Lower lobe of right lung (tissue), 2 donors: ENCODE results near the gene SND1. TPM values are rescaled to one million over a fixed set of nuclear protein-coding genes. Genes with fewer than 3 reads are reported as not detected.
A peak's percentile ranks its signal among the peaks of the same experiment; 100 is the strongest.

Source experiments
- ATAC-seq, 2 donors: fragments of 200-7000 bp; cut with Tn5 transposase; one replicate each; pipeline ENCODE4 v1.9.1; 2020 to 2022; ENCODE audit warnings: mild to moderate bottlenecking in 2 of 2, moderate library complexity in 2 of 2
- DNase-seq: peaks from one replicate; pipeline ENCODE4 v3.0.0-alpha.2; 2020
- H3K27ac ChIP-seq: fragments of 200-600 bp; one replicate; pipeline ENCODE4 v1.8.0; 2022
- H3K27me3 ChIP-seq: fragments of 200-600 bp; one replicate; pipeline ENCODE4 v1.8.0; 2022; ENCODE audit warnings: low read depth
- H3K36me3 ChIP-seq: fragments of 200-600 bp; one replicate; pipeline ENCODE4 v1.8.0; 2022; ENCODE audit warnings: mild to moderate bottlenecking
- H3K4me1 ChIP-seq: fragments of 200-600 bp; one replicate; pipeline ENCODE4 v1.8.0; 2022
- H3K4me3 ChIP-seq: fragments of 200-600 bp; one replicate; pipeline ENCODE4 v1.8.0; 2022; ENCODE audit warnings: mild to moderate bottlenecking
- H3K9me3 ChIP-seq: fragments of 200-600 bp; one replicate; pipeline ENCODE4 v1.8.0; 2022
- intact Hi-C: fragments of 100-400 bp; cut with DNase I; formaldehyde crosslinking; loops from one replicate; pipeline ENCODE4 v1.11.0; 2022
- total RNA-seq: library from RNA; stranded (reverse); fragmentation: NEBNext Ultra II Directional; extraction: Animal tissue kit (Norgen Biotek cat#: 25700); gene quantifications from one replicate; pipeline ENCODE4 v1.2.1, GENCODE V29; 2021
- TF ChIP-seq, protein P1 (sequence below): fragments of 200-600 bp; IDR thresholded peaks from one replicate; pipeline ENCODE4 v1.8.0; 2022; ENCODE audit warnings: antibody characterized with exemption, mild to moderate bottlenecking
- donor health status: DM: no; HTN: yes; CAD: no; lungs with severe emphysema.

SND1 gene
- total RNA-seq, 1 donor from 2014 or later = 142 TPM

DNA sequence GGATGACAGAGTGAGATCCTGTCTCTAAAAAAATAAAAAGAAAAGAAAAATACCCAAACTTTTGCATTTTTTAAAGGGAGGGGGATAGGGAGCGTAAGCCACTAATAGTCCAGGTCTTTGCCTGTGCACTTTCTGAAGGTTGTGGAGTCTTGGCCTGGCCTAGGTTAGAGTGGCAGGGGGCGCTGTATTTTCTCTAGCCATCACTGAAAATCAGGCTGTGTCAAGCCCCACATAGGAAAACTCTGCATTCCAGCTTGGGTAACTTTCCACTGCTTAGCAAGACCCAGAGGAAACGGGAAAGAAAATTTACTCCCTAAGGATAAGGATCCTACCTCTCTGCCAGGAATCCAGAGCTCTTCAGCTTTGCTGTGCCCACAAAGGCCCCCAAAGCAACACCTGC lies 23.5 kb upstream of the SND1 start:
- DNase-seq (no peak), ATAC-seq (no peak)
- Histone ChIP-seq H3K4me3 (no peak overlapping the region), H3K27ac (no peak overlapping the region), H3K27me3 (no peaks in the 10 kb centered on the region), H3K4me1 (no peaks in the 10 kb centered on the region), H3K9me3 (no peaks in the 10 kb centered on the region), H3K36me3 (no peaks in the 10 kb centered on the region)
- intact Hi-C loops = no loop called here
- TF ChIP-seq, protein P1, sequence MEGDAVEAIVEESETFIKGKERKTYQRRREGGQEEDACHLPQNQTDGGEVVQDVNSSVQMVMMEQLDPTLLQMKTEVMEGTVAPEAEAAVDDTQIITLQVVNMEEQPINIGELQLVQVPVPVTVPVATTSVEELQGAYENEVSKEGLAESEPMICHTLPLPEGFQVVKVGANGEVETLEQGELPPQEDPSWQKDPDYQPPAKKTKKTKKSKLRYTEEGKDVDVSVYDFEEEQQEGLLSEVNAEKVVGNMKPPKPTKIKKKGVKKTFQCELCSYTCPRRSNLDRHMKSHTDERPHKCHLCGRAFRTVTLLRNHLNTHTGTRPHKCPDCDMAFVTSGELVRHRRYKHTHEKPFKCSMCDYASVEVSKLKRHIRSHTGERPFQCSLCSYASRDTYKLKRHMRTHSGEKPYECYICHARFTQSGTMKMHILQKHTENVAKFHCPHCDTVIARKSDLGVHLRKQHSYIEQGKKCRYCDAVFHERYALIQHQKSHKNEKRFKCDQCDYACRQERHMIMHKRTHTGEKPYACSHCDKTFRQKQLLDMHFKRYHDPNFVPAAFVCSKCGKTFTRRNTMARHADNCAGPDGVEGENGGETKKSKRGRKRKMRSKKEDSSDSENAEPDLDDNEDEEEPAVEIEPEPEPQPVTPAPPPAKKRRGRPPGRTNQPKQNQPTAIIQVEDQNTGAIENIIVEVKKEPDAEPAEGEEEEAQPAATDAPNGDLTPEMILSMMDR = no peak

DNA sequence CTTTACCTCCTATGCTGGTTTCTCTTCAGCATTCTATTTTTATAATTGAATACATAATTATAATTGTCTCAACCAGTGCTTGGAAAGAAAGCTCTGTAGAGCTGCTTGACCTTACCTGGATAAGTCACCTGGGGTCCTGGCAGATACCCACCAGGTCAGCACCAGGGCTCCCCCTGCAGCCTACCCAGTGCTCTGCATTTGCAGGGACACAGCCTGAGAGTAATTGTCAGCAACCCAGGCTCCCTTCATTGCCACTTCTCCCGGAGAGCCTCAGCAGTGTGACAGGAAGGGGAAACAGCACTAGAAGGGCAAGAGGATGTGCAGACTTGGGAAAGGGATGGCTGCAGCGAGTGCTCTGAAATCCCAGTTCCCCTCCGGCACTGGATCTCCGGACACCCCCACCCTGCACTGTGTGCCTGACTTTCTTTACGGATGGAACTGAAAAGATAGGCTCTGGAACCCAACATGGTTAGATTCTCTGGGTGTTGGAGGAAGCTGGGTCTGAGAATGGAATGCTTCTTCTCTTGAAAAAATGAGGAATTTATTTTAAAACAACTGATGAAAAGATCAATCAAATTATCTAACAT lies 22.6 kb upstream of the SND1 start:
- Histone ChIP-seq H3K27ac (no peak overlapping the region), H3K4me3 (no peak overlapping the region), H3K4me1 (no peaks in the 10 kb centered on the region), H3K27me3 (no peaks in the 10 kb centered on the region), H3K9me3 (no peaks in the 10 kb centered on the region), H3K36me3 (no peaks in the 10 kb centered on the region)
- intact Hi-C loops = no loop called here
- ATAC-seq (peak; percentile 59 to 68), DNase-seq (no peak)
- TF ChIP-seq, protein P1 = peak; percentile 42

DNA sequence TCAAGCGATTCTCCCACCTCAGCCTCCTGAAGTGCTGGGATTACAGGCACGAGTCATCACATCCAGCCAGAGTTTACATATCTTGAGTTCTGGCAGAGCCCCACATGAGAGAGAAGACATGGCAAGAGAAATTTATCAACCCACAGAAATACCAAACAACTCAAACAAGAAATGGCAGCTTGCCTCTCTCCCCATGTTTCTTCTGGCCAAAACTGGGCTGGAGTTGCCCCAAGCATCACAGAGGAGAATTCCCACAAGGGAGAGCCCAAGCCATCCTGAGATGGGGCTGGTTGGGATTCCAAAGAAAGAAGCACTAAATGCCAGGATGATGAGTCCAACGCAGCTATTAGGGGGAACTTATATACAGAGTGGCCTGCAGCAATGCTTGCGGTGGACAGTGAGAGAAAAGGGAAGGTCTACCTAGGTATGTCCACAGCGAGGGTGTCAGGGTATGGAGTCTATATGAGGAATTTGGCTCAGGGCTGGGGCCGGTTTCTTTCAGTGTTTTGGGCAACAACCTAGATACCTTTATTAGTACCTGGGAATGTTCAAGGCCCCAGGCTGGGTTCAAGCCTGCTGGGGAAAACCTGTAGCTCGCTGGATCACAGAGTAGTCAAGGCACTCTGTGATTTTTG lies 19.6 kb upstream of the SND1 start:
- intact Hi-C loops = no loop called here
- no peaks in the 10 kb centered on the region for H3K36me3 ChIP-seq
- H3K27me3 ChIP-seq = peaks cover 4% of the 10 kb centered on the region
- H3K27ac ChIP-seq = no peak overlapping the region
- ATAC-seq = no peak
- TF ChIP-seq, protein P1 = no peak
- no peaks in the 10 kb centered on the region for H3K4me1 ChIP-seq
- DNase-seq = no peak
- H3K9me3 ChIP-seq = no peaks in the 10 kb centered on the region
- H3K4me3 ChIP-seq = no peak overlapping the region

DNA sequence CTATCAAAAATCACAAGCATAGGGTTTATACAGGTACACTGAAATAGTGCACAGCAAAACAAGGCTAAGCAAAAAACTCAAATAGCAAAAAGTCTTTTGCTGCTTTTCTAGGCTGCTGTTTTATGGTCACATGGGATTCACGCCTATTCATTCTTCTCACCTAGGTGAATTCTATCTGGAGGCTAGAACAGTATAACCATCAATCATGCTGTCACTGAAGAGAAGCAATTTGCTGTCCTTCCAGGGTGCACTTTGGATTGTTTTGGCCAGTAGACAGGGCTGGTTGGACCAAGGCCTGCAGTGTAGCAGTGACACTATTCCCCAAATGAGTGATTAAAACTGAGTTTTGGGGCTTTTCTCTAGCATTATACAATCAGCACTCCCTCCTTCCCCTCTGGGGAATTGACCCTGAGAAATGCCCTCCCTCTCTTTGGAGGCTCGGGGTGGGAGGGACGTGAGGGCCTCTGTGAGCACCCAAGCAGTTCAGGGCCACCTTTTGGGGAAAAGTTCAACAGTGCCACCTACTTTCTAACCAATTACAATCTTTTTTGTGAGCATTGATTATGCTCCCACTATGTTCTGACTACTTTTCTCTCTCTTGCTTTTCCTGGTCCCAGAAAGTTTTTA lies 16.2 kb upstream of the SND1 start:
- TF ChIP-seq, protein P1 = no peak
- intact Hi-C loops = no loop called here
- no peak for DNase-seq
- H3K27me3 ChIP-seq = peaks cover 9% of the 10 kb centered on the region
- H3K36me3 ChIP-seq = no peaks in the 10 kb centered on the region
- no peak overlapping the region for H3K4me3 ChIP-seq
- ATAC-seq = no peak
- no peak overlapping the region for H3K27ac ChIP-seq
- no peaks in the 10 kb centered on the region for H3K9me3 ChIP-seq
- no peaks in the 10 kb centered on the region for H3K4me1 ChIP-seq

DNA sequence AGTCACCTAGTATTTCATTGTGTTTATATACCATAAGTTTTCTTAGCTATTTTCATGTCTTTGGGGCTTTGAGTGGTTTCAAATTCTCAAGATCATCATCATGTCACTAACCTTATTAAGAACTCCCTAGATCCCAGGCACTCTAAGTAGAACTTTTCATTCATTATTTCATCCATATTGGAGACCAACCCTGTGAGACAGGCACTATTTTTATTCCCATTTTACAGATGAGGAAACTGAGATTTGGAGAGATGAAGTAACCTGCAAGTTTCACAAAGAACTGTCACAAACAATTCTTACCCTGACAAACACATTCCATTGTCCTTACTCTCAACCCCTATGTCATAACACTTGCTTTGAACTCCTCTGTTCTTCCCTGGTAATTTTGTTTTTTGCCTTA lies 13.8 kb upstream of the SND1 start:
- DNase-seq (no peak), ATAC-seq (no peak)
- intact Hi-C loops = no loop called here
- Histone ChIP-seq H3K4me1 (no peaks in the 10 kb centered on the region), H3K27ac (no peak overlapping the region), H3K27me3 (peaks cover 9% of the 10 kb centered on the region), H3K36me3 (no peaks in the 10 kb centered on the region), H3K4me3 (no peak overlapping the region), H3K9me3 (no peaks in the 10 kb centered on the region)
- TF ChIP-seq, protein P1 = no peak
